ENCODE results near the gene CD248. TPM values are rescaled to one million over a fixed set of nuclear protein-coding genes. Genes with fewer than 3 reads are reported as not detected.

CD248 gene
- total RNA-seq, 1 experiment from 2014 or later: 2.6 TPM

DNA sequence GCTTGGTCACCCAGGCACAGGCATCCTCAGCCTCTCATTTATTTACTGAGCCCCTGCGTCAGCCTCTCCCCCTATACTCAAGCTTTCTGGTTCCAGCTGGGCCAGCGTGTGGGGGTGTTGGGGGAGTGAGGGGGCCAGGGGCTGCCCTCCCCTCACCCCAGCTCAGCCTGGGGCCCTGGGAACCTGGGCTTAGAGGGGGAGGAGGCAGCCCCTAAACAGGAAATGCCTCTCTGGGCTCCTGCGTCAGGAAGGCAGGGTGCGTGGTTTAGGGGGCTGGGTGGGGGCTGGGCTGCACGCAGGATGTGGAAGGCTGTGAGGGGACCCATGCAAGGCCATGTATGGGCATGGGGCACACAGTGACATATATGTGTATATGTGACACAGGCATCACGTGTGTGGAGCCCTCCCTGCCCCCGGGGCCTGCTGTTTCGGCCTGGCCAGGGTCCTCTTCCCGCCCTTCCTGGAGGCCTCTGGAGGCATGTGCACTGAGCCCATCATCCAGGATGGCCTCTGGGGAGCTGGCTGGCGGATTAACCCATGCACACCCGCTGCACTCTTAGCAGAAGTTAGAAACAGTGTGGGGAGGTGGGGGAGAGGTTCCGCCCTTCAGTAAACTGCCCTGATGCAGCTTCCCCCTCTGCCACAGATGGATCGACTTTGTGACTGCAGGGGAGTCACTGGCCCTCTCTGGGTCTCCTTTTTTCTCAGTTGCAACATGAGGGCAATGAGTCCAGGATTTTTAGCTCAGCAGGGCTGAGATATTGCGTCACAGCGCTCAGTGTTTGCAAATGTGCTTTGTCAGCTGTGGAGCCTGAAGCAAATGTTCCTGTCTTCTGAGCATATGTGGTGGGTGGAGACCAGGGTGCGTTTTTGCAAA, 1.1 kb upstream of the CD248 start:
- DNase-seq (ENCODE audit: low spot score) (peak; percentile 46), ATAC-seq (peak; percentile 8)
- Mint-ChIP-seq H3K4me3 (peak overlapping the region; percentile 57), H3K4me1 (peaks cover 26% of the 10 kb centered on the region), H3K27me3 (ENCODE audit: low read depth) (peaks cover 22% of the 10 kb centered on the region), H3K27ac (peak overlapping the region; percentile 96; the same call in 1 of the 2 replicates), H3K9me3 (peaks cover 20% of the 10 kb centered on the region), H3K36me3 (peaks cover 20% of the 10 kb centered on the region)
- ChIA-PET CTCF (interaction anchor here (0.9 to 3.4 kb wide), 12 partner anchors 9 to 738 kb away, joined by 3 to 31 read pairs (median 7); partner anchors contain the start of genes RAB1B, RIN1 and YIF1A), POLR2A (interaction anchor here (0.6 to 1.4 kb wide), 6 partner anchors 9 to 162 kb away, joined by 3 to 8 read pairs (median 4); partner anchors contain the start of genes DPP3 and YIF1A)
- TF ChIP-seq GABPB1 (CRISPR knock-in tag; IDR thresholded peaks at IDR 0.05) (peak; percentile 87), GTF2I (CRISPR knock-in tag; conservative IDR thresholded peaks at IDR 0.05) (no peak)
- TF ChIP-seq, protein P1, sequence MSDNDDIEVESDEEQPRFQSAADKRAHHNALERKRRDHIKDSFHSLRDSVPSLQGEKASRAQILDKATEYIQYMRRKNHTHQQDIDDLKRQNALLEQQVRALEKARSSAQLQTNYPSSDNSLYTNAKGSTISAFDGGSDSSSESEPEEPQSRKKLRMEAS (CRISPR knock-in tag; IDR thresholded peaks at IDR 0.05): peak; percentile 67; the same call in 1 of the 2 replicates
- TF ChIP-seq, protein P2, sequence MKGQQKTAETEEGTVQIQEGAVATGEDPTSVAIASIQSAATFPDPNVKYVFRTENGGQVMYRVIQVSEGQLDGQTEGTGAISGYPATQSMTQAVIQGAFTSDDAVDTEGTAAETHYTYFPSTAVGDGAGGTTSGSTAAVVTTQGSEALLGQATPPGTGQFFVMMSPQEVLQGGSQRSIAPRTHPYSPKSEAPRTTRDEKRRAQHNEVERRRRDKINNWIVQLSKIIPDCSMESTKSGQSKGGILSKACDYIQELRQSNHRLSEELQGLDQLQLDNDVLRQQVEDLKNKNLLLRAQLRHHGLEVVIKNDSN (CRISPR knock-in tag; IDR thresholded peaks at IDR 0.05): peak; percentile 22; the same call in 1 of the 2 replicates

DNA sequence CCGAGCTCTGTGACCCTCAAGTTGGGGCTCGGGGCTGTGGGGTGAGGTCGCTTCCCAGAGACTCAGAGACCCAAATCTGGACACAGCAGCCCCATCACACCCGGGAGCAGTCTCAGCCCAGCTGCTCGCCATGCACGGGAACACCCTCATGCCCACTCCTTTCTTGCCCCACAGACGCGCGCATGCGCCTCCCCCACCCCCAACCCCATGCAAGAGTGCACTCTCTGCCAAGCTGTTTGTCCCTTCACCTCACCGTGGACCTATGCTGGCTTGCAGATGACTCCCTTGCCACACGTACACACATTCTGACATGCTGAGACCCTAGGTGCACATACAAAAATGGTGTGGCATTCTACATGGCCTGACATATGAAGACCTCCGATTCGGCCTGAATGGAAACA, 478 bp upstream of the CD248 start:
- ChIA-PET CTCF (interaction anchor here (0.6 to 3.4 kb wide), 18 partner anchors 10 to 738 kb away, joined by 3 to 31 read pairs (median 5); partner anchors contain the start of genes B4GAT1, MRPL11, RAB1B and RIN1), POLR2A (interaction anchor here (0.6 to 1.4 kb wide), 9 partner anchors 9 to 343 kb away, joined by 3 to 13 read pairs (median 4); partner anchors contain the start of genes SLC29A2 and YIF1A)
- Mint-ChIP-seq H3K27me3 (ENCODE audit: low read depth) (peaks cover 22% of the 10 kb centered on the region), H3K27ac (peak overlapping the region; percentile 96), H3K4me1 (peaks cover 26% of the 10 kb centered on the region), H3K36me3 (peaks cover 20% of the 10 kb centered on the region), H3K4me3 (peak overlapping the region; percentile 57), H3K9me3 (peaks cover 20% of the 10 kb centered on the region)
- ATAC-seq (no peak), DNase-seq (ENCODE audit: low spot score) (no peak)
- TF ChIP-seq NR1H2 (CRISPR knock-in tag; IDR thresholded peaks at IDR 0.05) (no peak), SMAD3 (CRISPR knock-in tag; IDR thresholded peaks at IDR 0.05; ENCODE audit: borderline replicate concordance) (no peak), ATF1 (CRISPR knock-in tag; IDR thresholded peaks at IDR 0.05) (no peak), GABPB1 (CRISPR knock-in tag; IDR thresholded peaks at IDR 0.05) (no peak), FOXJ3 (CRISPR knock-in tag; IDR thresholded peaks at IDR 0.05; ENCODE audit: borderline replicate concordance) (no peak), RORB (CRISPR knock-in tag; IDR thresholded peaks at IDR 0.05) (no peak), ZNF121 (CRISPR knock-in tag; IDR thresholded peaks at IDR 0.05) (no peak), ZBTB21 (CRISPR knock-in tag; IDR thresholded peaks at IDR 0.05; ENCODE audit: borderline replicate concordance) (no peak), ZNF219 (CRISPR knock-in tag; IDR thresholded peaks at IDR 0.05; ENCODE audit: borderline replicate concordance) (no peak)
- TF ChIP-seq, protein P3, sequence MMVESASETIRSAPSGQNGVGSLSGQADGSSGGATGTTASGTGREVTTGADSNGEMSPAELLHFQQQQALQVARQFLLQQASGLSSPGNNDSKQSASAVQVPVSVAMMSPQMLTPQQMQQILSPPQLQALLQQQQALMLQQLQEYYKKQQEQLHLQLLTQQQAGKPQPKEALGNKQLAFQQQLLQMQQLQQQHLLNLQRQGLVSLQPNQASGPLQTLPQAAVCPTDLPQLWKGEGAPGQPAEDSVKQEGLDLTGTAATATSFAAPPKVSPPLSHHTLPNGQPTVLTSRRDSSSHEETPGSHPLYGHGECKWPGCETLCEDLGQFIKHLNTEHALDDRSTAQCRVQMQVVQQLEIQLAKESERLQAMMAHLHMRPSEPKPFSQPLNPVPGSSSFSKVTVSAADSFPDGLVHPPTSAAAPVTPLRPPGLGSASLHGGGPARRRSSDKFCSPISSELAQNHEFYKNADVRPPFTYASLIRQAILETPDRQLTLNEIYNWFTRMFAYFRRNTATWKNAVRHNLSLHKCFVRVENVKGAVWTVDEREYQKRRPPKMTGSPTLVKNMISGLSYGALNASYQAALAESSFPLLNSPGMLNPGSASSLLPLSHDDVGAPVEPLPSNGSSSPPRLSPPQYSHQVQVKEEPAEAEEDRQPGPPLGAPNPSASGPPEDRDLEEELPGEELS (CRISPR knock-in tag; IDR thresholded peaks at IDR 0.05): no peak
- TF ChIP-seq, protein P4, sequence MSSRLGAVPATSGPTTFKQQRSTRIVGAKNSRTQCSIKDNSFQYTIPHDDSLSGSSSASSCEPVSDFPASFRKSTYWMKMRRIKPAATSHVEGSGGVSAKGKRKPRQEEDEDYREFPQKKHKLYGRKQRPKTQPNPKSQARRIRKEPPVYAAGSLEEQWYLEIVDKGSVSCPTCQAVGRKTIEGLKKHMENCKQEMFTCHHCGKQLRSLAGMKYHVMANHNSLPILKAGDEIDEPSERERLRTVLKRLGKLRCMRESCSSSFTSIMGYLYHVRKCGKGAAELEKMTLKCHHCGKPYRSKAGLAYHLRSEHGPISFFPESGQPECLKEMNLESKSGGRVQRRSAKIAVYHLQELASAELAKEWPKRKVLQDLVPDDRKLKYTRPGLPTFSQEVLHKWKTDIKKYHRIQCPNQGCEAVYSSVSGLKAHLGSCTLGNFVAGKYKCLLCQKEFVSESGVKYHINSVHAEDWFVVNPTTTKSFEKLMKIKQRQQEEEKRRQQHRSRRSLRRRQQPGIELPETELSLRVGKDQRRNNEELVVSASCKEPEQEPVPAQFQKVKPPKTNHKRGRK (CRISPR knock-in tag; IDR thresholded peaks at IDR 0.05; ENCODE audit: borderline replicate concordance): no peak
- TF ChIP-seq, protein P5, sequence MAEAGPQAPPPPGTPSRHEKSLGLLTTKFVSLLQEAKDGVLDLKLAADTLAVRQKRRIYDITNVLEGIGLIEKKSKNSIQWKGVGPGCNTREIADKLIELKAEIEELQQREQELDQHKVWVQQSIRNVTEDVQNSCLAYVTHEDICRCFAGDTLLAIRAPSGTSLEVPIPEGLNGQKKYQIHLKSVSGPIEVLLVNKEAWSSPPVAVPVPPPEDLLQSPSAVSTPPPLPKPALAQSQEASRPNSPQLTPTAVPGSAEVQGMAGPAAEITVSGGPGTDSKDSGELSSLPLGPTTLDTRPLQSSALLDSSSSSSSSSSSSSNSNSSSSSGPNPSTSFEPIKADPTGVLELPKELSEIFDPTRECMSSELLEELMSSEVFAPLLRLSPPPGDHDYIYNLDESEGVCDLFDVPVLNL (CRISPR knock-in tag; IDR thresholded peaks at IDR 0.05; ENCODE audit: borderline replicate concordance, low read depth): no peak
- TF ChIP-seq, protein P1 (CRISPR knock-in tag; IDR thresholded peaks at IDR 0.05): no peak
- TF ChIP-seq, protein P6, sequence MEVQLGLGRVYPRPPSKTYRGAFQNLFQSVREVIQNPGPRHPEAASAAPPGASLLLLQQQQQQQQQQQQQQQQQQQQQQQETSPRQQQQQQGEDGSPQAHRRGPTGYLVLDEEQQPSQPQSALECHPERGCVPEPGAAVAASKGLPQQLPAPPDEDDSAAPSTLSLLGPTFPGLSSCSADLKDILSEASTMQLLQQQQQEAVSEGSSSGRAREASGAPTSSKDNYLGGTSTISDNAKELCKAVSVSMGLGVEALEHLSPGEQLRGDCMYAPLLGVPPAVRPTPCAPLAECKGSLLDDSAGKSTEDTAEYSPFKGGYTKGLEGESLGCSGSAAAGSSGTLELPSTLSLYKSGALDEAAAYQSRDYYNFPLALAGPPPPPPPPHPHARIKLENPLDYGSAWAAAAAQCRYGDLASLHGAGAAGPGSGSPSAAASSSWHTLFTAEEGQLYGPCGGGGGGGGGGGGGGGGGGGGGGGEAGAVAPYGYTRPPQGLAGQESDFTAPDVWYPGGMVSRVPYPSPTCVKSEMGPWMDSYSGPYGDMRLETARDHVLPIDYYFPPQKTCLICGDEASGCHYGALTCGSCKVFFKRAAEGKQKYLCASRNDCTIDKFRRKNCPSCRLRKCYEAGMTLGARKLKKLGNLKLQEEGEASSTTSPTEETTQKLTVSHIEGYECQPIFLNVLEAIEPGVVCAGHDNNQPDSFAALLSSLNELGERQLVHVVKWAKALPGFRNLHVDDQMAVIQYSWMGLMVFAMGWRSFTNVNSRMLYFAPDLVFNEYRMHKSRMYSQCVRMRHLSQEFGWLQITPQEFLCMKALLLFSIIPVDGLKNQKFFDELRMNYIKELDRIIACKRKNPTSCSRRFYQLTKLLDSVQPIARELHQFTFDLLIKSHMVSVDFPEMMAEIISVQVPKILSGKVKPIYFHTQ (CRISPR knock-in tag; IDR thresholded peaks at IDR 0.05): no peak
- TF ChIP-seq, protein P7, sequence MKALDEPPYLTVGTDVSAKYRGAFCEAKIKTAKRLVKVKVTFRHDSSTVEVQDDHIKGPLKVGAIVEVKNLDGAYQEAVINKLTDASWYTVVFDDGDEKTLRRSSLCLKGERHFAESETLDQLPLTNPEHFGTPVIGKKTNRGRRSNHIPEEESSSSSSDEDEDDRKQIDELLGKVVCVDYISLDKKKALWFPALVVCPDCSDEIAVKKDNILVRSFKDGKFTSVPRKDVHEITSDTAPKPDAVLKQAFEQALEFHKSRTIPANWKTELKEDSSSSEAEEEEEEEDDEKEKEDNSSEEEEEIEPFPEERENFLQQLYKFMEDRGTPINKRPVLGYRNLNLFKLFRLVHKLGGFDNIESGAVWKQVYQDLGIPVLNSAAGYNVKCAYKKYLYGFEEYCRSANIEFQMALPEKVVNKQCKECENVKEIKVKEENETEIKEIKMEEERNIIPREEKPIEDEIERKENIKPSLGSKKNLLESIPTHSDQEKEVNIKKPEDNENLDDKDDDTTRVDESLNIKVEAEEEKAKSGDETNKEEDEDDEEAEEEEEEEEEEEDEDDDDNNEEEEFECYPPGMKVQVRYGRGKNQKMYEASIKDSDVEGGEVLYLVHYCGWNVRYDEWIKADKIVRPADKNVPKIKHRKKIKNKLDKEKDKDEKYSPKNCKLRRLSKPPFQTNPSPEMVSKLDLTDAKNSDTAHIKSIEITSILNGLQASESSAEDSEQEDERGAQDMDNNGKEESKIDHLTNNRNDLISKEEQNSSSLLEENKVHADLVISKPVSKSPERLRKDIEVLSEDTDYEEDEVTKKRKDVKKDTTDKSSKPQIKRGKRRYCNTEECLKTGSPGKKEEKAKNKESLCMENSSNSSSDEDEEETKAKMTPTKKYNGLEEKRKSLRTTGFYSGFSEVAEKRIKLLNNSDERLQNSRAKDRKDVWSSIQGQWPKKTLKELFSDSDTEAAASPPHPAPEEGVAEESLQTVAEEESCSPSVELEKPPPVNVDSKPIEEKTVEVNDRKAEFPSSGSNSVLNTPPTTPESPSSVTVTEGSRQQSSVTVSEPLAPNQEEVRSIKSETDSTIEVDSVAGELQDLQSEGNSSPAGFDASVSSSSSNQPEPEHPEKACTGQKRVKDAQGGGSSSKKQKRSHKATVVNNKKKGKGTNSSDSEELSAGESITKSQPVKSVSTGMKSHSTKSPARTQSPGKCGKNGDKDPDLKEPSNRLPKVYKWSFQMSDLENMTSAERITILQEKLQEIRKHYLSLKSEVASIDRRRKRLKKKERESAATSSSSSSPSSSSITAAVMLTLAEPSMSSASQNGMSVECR (CRISPR knock-in tag; IDR thresholded peaks at IDR 0.05; ENCODE audit: borderline replicate concordance): no peak
